HG03039 (cell line): ENCODE data around the gene CNNM1.

Source experiments
- ATAC-seq: cut with Tn5 transposase; IDR thresholded peaks from one replicate; pipeline ENCODE4 v1.9.1; 2021; ENCODE audit warnings: mild to moderate bottlenecking, moderate library complexity; ENCODE audit not compliant: unreplicated experiment

CNNM1 gene

GRCh38 chr10:99337311-99337811 lies 8.2 kb downstream of the CNNM1 start:
- no peak for ATAC-seq

GRCh38 chr10:99337901-99338300 lies 8.7 kb downstream of the CNNM1 start:
- ATAC-seq, result no peak

GRCh38 chr10:99339077-99339476 lies 9.9 kb downstream of the CNNM1 start:
- ATAC-seq, result no peak

DNA sequence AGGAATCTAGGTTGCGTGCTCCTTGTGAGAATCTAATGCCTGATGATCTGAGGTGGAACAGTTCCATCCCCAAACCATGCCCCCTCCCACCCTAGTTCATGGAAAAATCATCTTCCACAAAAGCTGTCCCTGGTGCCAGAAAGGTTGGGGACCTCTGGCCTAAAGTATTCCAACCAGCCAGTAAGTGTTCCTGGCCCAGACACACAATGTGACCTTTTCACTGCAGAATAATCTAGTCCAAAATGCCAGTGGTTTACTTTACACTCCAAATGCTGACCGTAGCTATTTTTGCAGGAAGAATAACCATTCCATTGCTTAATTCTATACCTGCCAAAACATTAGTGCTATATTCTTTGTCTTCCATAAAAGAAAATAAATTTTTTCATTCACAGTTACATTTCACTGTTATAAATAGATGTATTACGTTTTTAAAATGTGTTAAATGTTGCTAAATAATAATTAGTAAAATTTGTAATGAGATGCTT lies 10.4 kb downstream of the CNNM1 start:
- ATAC-seq, result no peak

- ATAC-seq, result no peak
These were observed 11.5 kb downstream of the CNNM1 start for GRCh38 chr10:99340650-99341049.

GRCh38 chr10:99341248-99341647 lies 12.1 kb downstream of the CNNM1 start:
- no peak for ATAC-seq

- ATAC-seq, result no peak
These were observed 12.8 kb downstream of the CNNM1 start for GRCh38 chr10:99341860-99342490.

- ATAC-seq, result no peak
These were observed 14.1 kb downstream of the CNNM1 start for GRCh38 chr10:99343262-99343661.

- ATAC-seq, result no peak
These were observed 15.6 kb downstream of the CNNM1 start for GRCh38 chr10:99344715-99345114.

DNA sequence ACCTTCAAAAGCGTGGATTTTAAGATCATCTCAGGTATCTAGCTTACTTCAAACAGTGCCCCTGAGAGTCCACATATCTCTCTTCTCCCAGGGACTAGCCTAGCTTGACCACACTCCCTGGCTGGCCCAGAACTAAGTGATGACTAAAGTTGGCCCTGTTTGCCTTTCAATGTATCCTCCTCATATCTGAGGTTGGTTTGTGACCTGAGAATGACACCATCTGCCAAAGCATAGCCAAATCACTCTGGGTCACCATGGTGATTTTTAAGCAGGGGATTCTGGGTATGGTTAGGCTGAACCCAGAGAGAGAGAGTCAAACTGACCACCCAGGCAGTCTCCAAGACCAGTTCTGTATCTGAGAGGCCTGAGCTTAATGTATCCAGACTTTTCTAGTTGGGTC lies 16.2 kb downstream of the CNNM1 start:
- ATAC-seq, result no peak

DNA sequence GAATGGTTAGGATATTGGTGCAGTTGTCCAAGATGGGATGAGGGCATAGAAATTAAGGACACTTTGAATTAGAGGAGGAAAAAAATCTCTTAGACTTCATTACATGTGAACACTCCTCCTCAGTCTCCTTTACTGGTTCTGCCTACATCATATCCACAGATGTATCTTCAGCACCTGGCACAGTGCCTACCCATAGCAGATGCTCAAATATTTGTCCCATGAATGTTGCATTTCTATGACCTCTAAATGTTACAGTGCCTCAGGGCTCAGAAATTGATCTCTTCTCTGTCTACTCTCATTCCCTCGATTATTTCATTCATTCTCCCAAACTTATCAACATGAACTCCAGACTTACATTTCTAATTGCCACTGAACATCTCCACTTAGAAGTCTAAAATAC lies 17.1 kb downstream of the CNNM1 start:
- no peak for ATAC-seq

GRCh38 chr10:99347672-99348071 lies 18.5 kb downstream of the CNNM1 start:
- ATAC-seq, result no peak

DNA sequence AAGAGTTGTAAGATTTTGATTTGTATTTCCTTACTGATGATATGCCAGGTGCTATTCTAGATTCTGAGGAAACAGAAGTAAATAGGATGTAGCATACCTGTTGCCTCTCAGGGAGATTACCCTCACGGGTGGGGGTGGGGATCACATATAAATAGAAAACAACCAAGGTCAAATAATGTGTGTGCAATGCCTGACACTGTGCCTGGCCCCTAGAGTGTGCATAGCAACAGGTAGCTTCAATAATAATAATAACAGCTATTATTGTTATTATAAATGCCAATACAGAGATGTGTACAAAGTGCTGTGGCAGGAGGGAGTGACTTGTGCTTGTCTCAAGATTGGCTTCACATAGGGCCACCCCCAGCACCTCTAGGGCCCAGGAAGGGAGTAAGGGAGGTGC lies 24.0 kb downstream of the CNNM1 start:
- ATAC-seq, result no peak

GRCh38 chr10:99357691-99358090 lies 28.5 kb downstream of the CNNM1 start:
- ATAC-seq, result no peak

GRCh38 chr10:99358101-99358500 lies 28.9 kb downstream of the CNNM1 start:
- ATAC-seq, result no peak

- ATAC-seq, result no peak
These were observed 31.8 kb downstream of the CNNM1 start for GRCh38 chr10:99360934-99361333.

GRCh38 chr10:99364125-99364524 lies 35.0 kb downstream of the CNNM1 start:
- ATAC-seq, result no peak

DNA sequence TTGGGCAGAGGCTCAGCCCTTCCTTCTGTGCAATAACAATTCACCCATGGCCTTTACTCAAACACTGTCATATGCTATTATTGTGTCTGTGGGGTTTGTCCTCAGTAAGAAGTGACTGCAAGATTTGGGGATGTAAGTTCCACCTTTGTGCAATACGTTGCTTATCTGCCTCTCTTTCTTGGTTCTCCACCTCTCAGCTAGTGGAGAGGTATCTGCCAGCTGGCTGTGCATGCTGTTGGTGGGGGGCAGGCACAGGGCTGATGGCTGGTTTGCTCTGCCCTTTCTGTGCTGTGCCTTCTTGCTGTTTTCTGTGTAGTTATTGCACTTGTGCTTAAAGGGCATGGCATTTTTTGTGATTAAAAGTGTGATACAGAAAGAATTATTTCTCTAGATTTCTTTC lies 36.2 kb downstream of the CNNM1 start:
- no peak for ATAC-seq

- ATAC-seq, result no peak
These were observed 36.6 kb downstream of the CNNM1 start for GRCh38 chr10:99365736-99366135.

GRCh38 chr10:99366666-99367065 lies 37.5 kb downstream of the CNNM1 start:
- ATAC-seq, result no peak

DNA sequence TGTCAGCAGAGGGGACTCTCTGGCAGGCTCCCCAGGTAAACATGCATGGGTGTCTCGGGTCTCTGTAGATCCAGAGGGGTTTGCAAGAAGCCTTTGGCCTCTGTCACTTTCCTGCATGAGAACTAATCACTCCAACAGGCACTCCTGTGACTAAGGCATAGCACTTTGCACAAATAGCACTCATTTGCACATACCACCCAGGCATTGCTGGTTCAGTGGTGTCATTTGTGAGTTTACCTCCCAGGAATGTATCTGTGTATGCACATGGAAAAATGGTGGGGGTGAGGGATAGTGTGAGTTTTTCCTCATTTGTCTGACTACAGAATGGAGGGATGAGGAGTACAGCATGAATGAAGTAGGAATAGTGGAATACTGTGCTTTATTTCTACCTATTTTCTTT lies 39.5 kb downstream of the CNNM1 start:
- no peak for ATAC-seq

DNA sequence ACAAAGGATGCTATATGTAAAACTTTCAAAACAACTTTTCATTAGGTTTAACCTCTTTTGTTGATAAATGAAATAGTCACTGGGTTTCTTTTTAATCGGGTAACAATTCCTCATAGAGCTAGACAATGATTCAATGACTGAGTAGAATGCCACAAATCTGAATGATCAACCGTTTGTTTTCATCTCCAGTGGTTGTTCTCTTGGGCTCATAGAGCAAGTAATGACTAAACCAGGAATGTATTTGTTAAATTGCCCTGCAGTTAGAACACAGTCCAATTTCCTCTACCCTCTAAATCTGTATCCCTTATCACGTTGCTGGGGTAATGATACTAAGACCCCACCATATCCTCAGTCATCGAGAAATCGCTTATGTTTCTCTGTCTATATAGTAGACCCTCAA lies 40.0 kb downstream of the CNNM1 start:
- no peak for ATAC-seq

DNA sequence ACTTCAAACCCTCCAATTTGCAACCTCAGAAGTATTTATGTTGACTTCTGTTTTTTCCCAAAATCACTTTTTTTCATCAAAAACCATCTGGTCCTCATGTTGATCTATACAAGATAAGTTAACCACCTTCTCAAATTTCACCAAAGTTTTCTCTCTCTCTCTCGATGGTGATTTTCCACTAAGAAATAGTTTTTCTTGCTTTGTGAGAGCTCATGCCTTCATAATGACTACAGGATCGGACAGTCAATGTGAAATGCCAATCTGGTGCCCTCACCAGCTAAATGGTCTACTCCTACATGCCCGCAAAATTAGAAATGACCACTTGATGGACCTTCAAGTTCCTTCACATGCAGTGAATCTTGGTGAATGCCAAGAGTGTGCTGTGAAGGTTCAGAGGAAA lies 40.4 kb downstream of the CNNM1 start:
- no peak for ATAC-seq
